Neural crest cell (in vitro differentiated cells): ENCODE data around the gene EMILIN1. TPM values are rescaled to one million over a fixed set of nuclear protein-coding genes. Genes with fewer than 3 reads are reported as not detected.

Source experiments
- DNase-seq: peaks from one replicate; pipeline ENCODE4 v3.0.0; 2021; ENCODE audit warnings: low read depth, mixed read lengths, low spot score
- H3K27ac Mint-ChIP-seq: one replicate; pipeline ENCODE4 v1.8.0; 2021; ENCODE audit warnings: mild to moderate bottlenecking, mixed read lengths; ENCODE audit not compliant: unreplicated experiment
- H3K27me3 Mint-ChIP-seq: 2 replicates; pipeline ENCODE4 v1.8.0; 2021; ENCODE audit warnings: low read depth, mild to moderate bottlenecking, mixed read lengths
- H3K36me3 Mint-ChIP-seq: 2 replicates; pipeline ENCODE4 v1.8.0; 2021; ENCODE audit warnings: low read depth, mild to moderate bottlenecking, mixed read lengths
- H3K4me1 Mint-ChIP-seq: 2 replicates; pipeline ENCODE4 v1.8.0; 2021; ENCODE audit warnings: mixed read lengths
- H3K4me3 Mint-ChIP-seq: one replicate; pipeline ENCODE4 v1.8.0; 2021; ENCODE audit warnings: mild to moderate bottlenecking, mixed read lengths
- H3K9me3 Mint-ChIP-seq: 2 replicates; pipeline ENCODE4 v1.8.0; 2021; ENCODE audit warnings: mixed read lengths
- CTCF ChIP-seq: fragments of 200-600 bp; sonication (generic); conservative IDR thresholded peaks from 2 replicates; pipeline ENCODE4 v1.5.0; 2021; ENCODE audit warnings: antibody characterized with exemption, mild to moderate bottlenecking
- total RNA-seq: library from RNA; stranded (reverse); gene quantifications from 2 replicates; pipeline ENCODE4 v1.2.1, GENCODE V29; 2021

Gene EMILIN1
- total RNA-seq, 1 donor from 2014 or later: 24.1 TPM

DNA sequence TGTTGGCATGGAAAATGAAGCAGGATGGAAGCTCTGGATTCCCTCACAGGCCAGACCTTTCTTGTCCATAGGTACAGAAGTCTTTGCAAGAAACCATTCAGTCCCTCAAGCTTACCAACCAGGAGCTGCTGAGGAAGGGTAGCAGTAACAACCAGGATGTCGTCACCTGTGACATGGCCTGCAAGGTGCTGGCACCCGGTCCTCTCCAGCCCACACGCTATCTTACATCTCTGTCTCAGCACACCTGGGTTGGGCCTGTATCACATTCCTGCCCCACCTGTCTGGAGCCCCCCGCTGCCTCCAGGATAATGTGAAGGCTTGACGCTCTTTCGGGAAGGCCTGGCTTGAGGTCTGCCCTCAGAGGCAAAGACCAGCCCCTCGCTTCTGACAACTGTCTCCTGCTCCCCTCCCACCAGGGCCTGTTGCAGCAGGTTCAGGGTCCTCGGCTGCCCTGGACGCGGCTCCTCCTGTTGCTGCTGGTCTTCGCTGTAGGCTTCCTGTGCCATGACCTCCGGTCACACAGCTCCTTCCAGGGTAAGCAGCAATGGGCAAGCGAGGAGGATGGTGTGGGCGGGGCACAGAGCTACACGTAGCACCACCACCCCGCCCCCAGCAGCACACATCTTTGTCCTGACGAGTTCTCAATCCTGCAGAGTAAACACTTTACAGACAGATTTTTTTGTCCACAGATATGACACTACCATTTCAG is 39.6 kb upstream of the EMILIN1 start:
- Mint-ChIP-seq H3K9me3 (no peaks in the 10 kb centered on the region), H3K4me3 (no peak overlapping the region), H3K36me3 (peaks cover 2% of the 10 kb centered on the region), H3K27me3 (no peaks in the 10 kb centered on the region), H3K4me1 (peaks cover 6% of the 10 kb centered on the region), H3K27ac (no peak overlapping the region)
- TF ChIP-seq CTCF: no peak
- no peak for DNase-seq

DNA sequence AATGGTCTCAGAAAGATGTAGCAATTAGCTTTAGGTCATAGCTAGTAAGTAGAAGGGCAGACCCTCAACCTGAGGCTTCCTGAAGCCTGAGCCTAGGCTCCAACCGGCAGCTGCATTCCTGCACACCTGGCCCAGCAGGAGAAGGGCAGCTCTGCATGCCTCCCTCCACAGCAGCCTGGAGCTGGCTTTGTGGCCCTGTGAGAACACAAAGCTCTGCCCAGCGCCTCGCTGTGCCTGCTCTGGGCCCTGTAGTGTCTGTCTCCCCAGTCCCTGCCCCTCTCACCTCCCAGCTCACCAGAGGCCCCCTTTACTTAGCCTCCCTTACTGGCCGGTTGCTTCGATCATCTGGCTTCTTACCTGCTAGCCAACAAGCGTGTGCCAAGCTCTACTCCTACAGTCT is 39.0 kb upstream of the EMILIN1 start:
- Mint-ChIP-seq H3K4me3 (no peak overlapping the region), H3K27me3 (no peaks in the 10 kb centered on the region), H3K36me3 (peaks cover 2% of the 10 kb centered on the region), H3K9me3 (no peaks in the 10 kb centered on the region), H3K4me1 (no peaks in the 10 kb centered on the region), H3K27ac (no peak overlapping the region)
- no peak for DNase-seq
- no peak for TF ChIP-seq CTCF

GRCh38 chr2:27039871-27040270 is 38.5 kb upstream of the EMILIN1 start:
- no peak overlapping the region for H3K4me3 Mint-ChIP-seq
- DNase-seq: no peak
- no peak overlapping the region for H3K27ac Mint-ChIP-seq
- H3K4me1 Mint-ChIP-seq: no peaks in the 10 kb centered on the region
- no peaks in the 10 kb centered on the region for H3K27me3 Mint-ChIP-seq
- peaks cover 2% of the 10 kb centered on the region for H3K36me3 Mint-ChIP-seq
- no peak for TF ChIP-seq CTCF
- H3K9me3 Mint-ChIP-seq: no peaks in the 10 kb centered on the region

- no peak for TF ChIP-seq CTCF
- Mint-ChIP-seq H3K4me3 (no peak overlapping the region), H3K27me3 (no peaks in the 10 kb centered on the region), H3K9me3 (no peaks in the 10 kb centered on the region), H3K36me3 (peaks cover 2% of the 10 kb centered on the region), H3K27ac (no peak overlapping the region), H3K4me1 (no peaks in the 10 kb centered on the region)
- DNase-seq: no peak
These were observed 38.1 kb upstream of the EMILIN1 start for GRCh38 chr2:27040282-27040681.

DNA sequence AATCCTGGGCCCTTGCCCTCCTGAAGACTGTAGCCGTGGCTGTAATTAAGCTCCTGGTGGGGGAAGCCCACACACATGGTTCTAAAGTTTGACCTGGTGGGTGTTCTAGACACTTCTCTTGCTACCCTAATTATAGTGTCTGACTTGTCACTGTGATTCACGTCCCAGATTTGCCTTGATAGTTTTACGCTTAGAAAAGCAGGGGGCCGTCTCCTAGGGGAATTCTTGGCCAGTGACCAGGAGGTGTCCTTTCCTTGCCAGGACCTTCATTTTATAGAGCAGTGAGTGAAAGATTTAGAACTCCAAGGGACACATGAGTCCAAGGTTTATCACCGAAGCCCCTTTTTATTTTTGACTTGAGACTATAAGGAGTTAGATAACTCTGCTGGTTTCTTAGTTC is 36.7 kb upstream of the EMILIN1 start:
- H3K36me3 Mint-ChIP-seq: no peaks in the 10 kb centered on the region
- H3K4me1 Mint-ChIP-seq: no peaks in the 10 kb centered on the region
- H3K9me3 Mint-ChIP-seq: no peaks in the 10 kb centered on the region
- no peak for DNase-seq
- H3K4me3 Mint-ChIP-seq: no peak overlapping the region
- H3K27ac Mint-ChIP-seq: no peak overlapping the region
- H3K27me3 Mint-ChIP-seq: no peaks in the 10 kb centered on the region
- no peak for TF ChIP-seq CTCF
